Heart right ventricle (tissue), 16 donors: ENCODE results near the gene LGR6. TPM values are rescaled to one million over a fixed set of nuclear protein-coding genes. Genes with fewer than 3 reads are reported as not detected.

ENCODE experiments used
- ATAC-seq, 8 donors: fragments of 200-7000 bp; cut with Tn5 transposase; one replicate each; pipeline ENCODE4 v1.9.1; 2020; ENCODE audit warnings: mild to moderate bottlenecking in 8 of 8, moderate library complexity in 8 of 8, moderate number of reproducible peaks in 1 of 8
- DNase-seq, 2 donors: peaks; one replicate each; pipeline ENCODE4 v3.0.0-alpha.2; 2020
- H3K27ac ChIP-seq, 10 donors: fragments of 200-600 bp; sonication (generic) in 2 of 10; one replicate each; pipeline versions ENCODE4 v1.5.0 to v1.8.0; 2020 to 2022; ENCODE audit warnings: mild to moderate bottlenecking in 3 of 10
- H3K27me3 ChIP-seq, 7 donors: fragments of 200-600 bp; one replicate each; pipeline ENCODE4 v1.8.0; 2021 to 2022; ENCODE audit warnings: mild to moderate bottlenecking in 2 of 7
- H3K36me3 ChIP-seq, 9 donors: fragments of 200-600 bp; sonication (generic) in 1 of 9; one replicate each; pipeline versions ENCODE4 v1.5.0 to v1.8.0; 2020 to 2022; ENCODE audit warnings: mild to moderate bottlenecking in 2 of 9
- H3K4me1 ChIP-seq, 9 donors: fragments of 200-600 bp; sonication (generic) in 1 of 9; one replicate each; pipeline versions ENCODE4 v1.5.0 to v1.8.0; 2020 to 2022; ENCODE audit warnings: mild to moderate bottlenecking in 4 of 9
- H3K4me3 ChIP-seq, 10 donors: fragments of 200-600 bp; sonication (generic) in 2 of 10; one replicate each; pipeline versions ENCODE4 v1.5.0 to v1.8.0; 2020 to 2022; ENCODE audit warnings: mild to moderate bottlenecking in 7 of 10, moderate library complexity in 2 of 10
- H3K9me3 ChIP-seq, 11 donors: fragments of 200-600 bp in 10 of 11; sonication (generic) in 2 of 11; one replicate each; pipeline versions ENCODE4 v1.5.0 to v1.8.0; 2013 to 2022; ENCODE audit warnings: mild to moderate bottlenecking in 2 of 11, control low read depth in 1 of 11, moderate library complexity in 1 of 11
- WGBS, 2 donors: extraction: QIAGEN DNeasy Blood & Tissue Kit; methylation state at CpG; one replicate each; pipeline ENCODE4 v1.1.7; 2013; ENCODE audit warnings: inconsistent platforms in 1 of 2; 5-methylcytosine and 5-hydroxymethylcytosine counted together
- intact Hi-C, 10 donors: fragments of 100-400 bp; cut with DNase I; formaldehyde crosslinking; loops; one replicate each; pipeline versions ENCODE4 v1.11.1 to v1.14.2; 2022
- polyA plus RNA-seq, 2 donors: library from polyadenylated mRNA; stranded (reverse); fragments of 200-250 nt; gene quantifications; one replicate each; pipeline ENCODE4 v1.2.3, GENCODE V29; 2013
- total RNA-seq, 10 donors: library from RNA; stranded (reverse); fragmentation: NEBNext Ultra II Directional in 3 of 10; extraction: Animal tissue kit (Norgen Biotek cat#: 25700) in 3 of 10; gene quantifications; one replicate each; pipeline versions ENCODE4 v1.2.1 to v1.2.4, GENCODE V29; 2021 to 2023
- TF ChIP-seq, protein P1 (sequence below), 9 donors: fragments of 200-600 bp; sonication (generic) in 2 of 9; IDR thresholded peaks; one replicate each; pipeline versions ENCODE4 v1.5.0 to v1.8.0; 2021 to 2022; ENCODE audit warnings: antibody characterized with exemption in 9 of 9, mild to moderate bottlenecking in 5 of 9, moderate library complexity in 1 of 9
- donor health status: Arrhythmogenic right ventricular cardiomyopathy.
- donor health status: ischemic (EF 13 %, LVEDD 7.1; RV severe dilation, severe dysfunction).
- donor health status: healthy with polysubstance abuse.
- donor health status: DM: no; HTN: yes; CAD: no.
- donor health status: DM: no; HTN: no; CAD: no.
- donor health status: ischemic (EF 25% LVEDD 6.9; RV normal size, moderate dysfunction).
- donor health status: ischemic (EF 25% LVEDD 5.7; RV mildly dilated, moderate dysfunction).
- donor health status: healthy.
- donor health status: DM: yes; HTN: yes; CAD: no.
- donor health status: Ischemic cardiomyopathy.
- donor health status: ischemic (EF 35%, LVEDD 5.7; RV mildly dilated, moderate dysfunction).
- donor health status: nonischemic (EF 11% LVEDD 7.7; RV severe dilation, severe dysfunction).
- donor health status: DM: yes; HTN: yes; CAD: no.
- donor health status: PGD.
- donor health status: ischemic (EF 29% LVEDD 5.4; RV normal size, mild dysfunction).
- donor health status: nonischemic (EF 23%, LVEDD 6.1; RV moderate dilation, normal function).

The LGR6 gene
- total and polyA plus RNA-seq, 12 donors: 0.19 to 13.5 (median 2.2) TPM

DNA sequence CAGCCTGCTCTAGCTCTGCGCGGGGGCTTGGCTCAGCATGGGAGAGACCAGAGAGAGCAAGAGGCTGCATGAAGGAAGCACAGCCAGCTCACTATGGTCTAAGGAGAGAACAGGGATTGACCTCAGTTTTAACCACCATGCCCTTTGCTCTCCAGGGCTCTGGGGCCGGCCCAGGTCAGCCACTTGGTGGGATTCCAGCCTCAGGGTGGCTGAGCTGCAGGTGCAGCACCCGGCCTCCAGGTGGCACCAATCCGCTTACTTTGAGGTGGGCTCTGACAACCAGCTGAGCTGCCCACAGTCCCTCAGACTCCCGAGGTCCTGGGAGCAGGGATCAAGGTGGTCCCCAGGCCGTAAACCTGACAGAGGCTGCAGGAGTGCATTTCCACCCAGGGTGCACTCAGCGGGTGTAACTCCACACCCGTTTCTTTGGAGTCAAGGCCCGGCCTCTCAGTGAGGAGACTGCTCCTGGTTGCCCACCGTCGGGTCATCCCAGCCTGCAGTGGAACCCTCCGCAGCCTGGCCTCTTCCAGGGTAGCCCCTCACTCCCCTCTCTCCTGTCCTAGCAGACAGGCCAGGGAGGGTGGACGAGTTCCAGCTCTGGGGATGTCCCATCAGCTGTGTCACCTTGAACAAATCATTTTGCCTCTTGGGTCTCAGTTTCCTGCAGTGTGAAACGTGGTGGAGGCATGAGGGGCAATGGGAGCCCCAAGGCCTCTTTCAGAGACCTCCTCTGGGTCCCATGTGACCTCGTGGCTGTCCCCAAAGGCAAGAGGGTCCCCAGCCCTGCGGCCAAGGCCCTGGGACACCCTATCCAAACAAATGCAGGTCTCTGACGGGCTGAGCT, 607 bp upstream of the LGR6 start:
- ATAC-seq (peak; percentile 64 to 79 (median 73)), DNase-seq (peak; percentile 40 to 62)
- intact Hi-C loops: loop anchor here in 6 of 10 donors (2.0 to 5.0 kb wide), 3 partner anchors 122 to 524 kb away; no protein-coding TSS in a partner anchor
- TF ChIP-seq, protein P1, sequence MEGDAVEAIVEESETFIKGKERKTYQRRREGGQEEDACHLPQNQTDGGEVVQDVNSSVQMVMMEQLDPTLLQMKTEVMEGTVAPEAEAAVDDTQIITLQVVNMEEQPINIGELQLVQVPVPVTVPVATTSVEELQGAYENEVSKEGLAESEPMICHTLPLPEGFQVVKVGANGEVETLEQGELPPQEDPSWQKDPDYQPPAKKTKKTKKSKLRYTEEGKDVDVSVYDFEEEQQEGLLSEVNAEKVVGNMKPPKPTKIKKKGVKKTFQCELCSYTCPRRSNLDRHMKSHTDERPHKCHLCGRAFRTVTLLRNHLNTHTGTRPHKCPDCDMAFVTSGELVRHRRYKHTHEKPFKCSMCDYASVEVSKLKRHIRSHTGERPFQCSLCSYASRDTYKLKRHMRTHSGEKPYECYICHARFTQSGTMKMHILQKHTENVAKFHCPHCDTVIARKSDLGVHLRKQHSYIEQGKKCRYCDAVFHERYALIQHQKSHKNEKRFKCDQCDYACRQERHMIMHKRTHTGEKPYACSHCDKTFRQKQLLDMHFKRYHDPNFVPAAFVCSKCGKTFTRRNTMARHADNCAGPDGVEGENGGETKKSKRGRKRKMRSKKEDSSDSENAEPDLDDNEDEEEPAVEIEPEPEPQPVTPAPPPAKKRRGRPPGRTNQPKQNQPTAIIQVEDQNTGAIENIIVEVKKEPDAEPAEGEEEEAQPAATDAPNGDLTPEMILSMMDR (IDR thresholded peaks at IDR 0.05): peak; percentile 66 to 90 (median 85)
- Histone ChIP-seq H3K27ac (no peak overlapping the region), H3K27me3 (peaks cover 0 to 34% (median 24%) of the 10 kb centered on the region in 7 donors), H3K36me3 (no peaks in the 10 kb centered on the region), H3K4me1 (peaks cover 0 to 11% (median 6%) of the 10 kb centered on the region in 9 donors), H3K4me3 (peak overlapping the region in 7 of 10 donors; percentile 16 to 40 (median 26)), H3K9me3 (no peaks in the 10 kb centered on the region)
- WGBS, 2 donors: 32 to 39% methylated on average over 18 of the region's 18 CpGs

DNA sequence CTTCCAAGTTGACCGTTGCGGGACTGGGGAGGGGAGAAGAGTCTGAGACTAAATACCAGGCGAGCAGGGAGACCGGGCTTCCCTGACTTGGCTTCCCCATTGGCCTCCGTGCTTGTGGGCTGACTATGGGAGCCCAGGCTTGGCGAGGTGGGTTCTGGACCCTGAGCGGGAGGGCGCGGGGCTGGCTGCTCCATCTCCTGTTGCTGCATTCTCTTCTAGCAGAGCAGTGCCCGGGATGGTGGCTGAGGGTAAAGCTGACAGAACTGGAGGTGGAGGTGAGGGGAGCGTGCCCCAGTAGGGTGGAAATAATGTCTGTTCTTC, 689 bp downstream of the LGR6 start:
- TF ChIP-seq, protein P1 (IDR thresholded peaks at IDR 0.05): no peak
- Histone ChIP-seq H3K27me3 (peaks cover 0 to 39% (median 24%) of the 10 kb centered on the region in 7 donors), H3K9me3 (no peaks in the 10 kb centered on the region), H3K4me1 (peaks cover 0 to 15% (median 10%) of the 10 kb centered on the region in 9 donors), H3K27ac (no peak overlapping the region), H3K4me3 (peak overlapping the region in 3 of 10 donors; percentile 17 to 40 (median 27)), H3K36me3 (no peaks in the 10 kb centered on the region)
- intact Hi-C loops: loop anchor here in 3 of 10 donors (1.0 to 5.0 kb wide), 3 partner anchors 10 to 523 kb away; no protein-coding TSS in a partner anchor
- 49 to 64% methylated on average over 11 of the region's 11 CpGs for WGBS, 2 donors
- ATAC-seq: no peak
- DNase-seq: no peak

DNA sequence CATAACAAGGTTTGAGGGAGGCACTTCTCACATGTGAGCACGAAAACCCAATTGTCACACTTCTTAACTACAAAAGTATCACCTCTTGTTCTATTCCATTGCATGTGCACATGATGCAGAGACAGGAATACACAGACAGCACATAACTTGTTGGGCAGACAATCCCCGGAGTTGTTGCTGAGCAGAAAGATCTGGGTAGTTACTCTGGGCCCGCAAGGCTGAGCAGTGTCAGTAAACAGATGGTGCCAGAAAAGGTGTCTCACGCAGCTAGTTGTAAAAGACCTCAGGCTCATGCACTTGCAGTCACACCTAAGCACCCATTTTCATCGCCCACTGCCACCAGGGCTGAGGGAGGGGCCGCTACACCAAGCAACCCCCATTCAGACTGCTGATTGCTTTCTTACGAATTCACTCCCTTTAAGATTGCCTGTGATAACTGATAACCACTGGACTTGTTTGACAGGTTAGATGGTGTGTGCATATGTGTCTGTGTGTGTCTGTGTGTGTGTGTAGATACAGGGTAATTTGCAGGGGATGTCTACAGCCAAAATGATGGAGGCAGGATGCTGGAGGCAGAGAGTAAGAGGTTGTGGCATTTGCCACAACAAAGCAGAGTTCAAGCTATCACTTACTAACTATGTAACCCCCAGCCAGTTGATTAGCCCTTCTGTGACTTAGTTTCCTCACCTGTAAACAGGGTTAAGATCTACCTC, 4.2 kb downstream of the LGR6 start:
- peaks cover 0 to 37% (median 20%) of the 10 kb centered on the region in 7 donors for H3K27me3 ChIP-seq
- DNase-seq (no peak), ATAC-seq (no peak)
- intact Hi-C loops: no loop called here
- no peaks in the 10 kb centered on the region for H3K9me3 ChIP-seq
- 79 to 87% methylated on average over 7 of the region's 7 CpGs for WGBS, 2 donors
- H3K27ac ChIP-seq: no peak overlapping the region
- peaks cover 6 to 44% (median 20%) of the 10 kb centered on the region in 9 donors for H3K4me1 ChIP-seq
- H3K36me3 ChIP-seq: no peaks in the 10 kb centered on the region
- H3K4me3 ChIP-seq: no peak overlapping the region
- TF ChIP-seq, protein P1 (IDR thresholded peaks at IDR 0.05): no peak

DNA sequence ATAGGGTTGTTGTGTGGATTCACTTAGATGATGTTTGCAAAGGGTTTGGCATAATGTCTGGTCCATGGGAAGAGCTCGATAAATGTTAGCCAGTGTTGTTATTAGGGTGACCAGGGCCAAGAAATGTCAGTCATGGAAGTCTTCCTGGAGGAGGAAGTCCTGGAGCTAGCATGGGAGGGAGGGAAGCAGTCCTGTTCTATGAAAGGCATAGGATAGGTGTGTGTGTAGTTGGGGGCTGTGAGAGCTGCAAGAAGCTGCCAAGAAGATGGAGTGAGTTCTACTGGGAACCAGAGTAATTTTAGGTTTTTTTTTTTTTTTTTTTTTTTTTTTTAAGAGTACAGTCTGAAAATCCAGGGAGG, 4.7 kb downstream of the LGR6 start:
- H3K36me3 ChIP-seq: no peaks in the 10 kb centered on the region
- peaks cover 6 to 43% (median 22%) of the 10 kb centered on the region in 9 donors for H3K4me1 ChIP-seq
- H3K4me3 ChIP-seq: no peak overlapping the region
- DNase-seq (no peak), ATAC-seq (no peak)
- 67 to 78% methylated on average over 1 of the region's 1 CpG for WGBS, 2 donors
- H3K27me3 ChIP-seq: peaks cover 0 to 31% (median 15%) of the 10 kb centered on the region in 7 donors
- TF ChIP-seq, protein P1 (IDR thresholded peaks at IDR 0.05): no peak
- intact Hi-C loops: no loop called here
- H3K27ac ChIP-seq: no peak overlapping the region
- H3K9me3 ChIP-seq: no peaks in the 10 kb centered on the region
